Neural cell (in vitro differentiated cells): ENCODE results near the gene ANKRD6. TPM values are rescaled to one million over a fixed set of nuclear protein-coding genes. Genes with fewer than 3 reads are reported as not detected.

Experiments used
- H2AFZ ChIP-seq: fragments of 200-600, 300-800 bp; sonication (generic), shearing (Covaris generic); 2 replicates; pipeline ENCODE4 v1.6.0; 2014; ENCODE audit warnings: low read depth, mild to moderate bottlenecking, antibody characterized with exemption, low read length, moderate library complexity
- H3F3A ChIP-seq: fragments of 200-600 bp; shearing (Covaris generic); 2 replicates; pipeline ENCODE4 v1.6.1; 2016; ENCODE audit warnings: mild to moderate bottlenecking, moderate library complexity, mixed read lengths, antibody characterized with exemption, low read length; ENCODE audit not compliant: insufficient read depth, poor library complexity, severe bottlenecking
- H3K27ac ChIP-seq: fragments of 200-600, 300-800 bp; sonication (generic), shearing (Covaris generic); 2 replicates; pipeline ENCODE4 v1.5.1; 2014; ENCODE audit warnings: mild to moderate bottlenecking, low read length, moderate library complexity
- H3K27me3 ChIP-seq: fragments of 300-800, 200-600 bp; sonication (generic), shearing (Covaris generic); 2 replicates; pipeline ENCODE4 v1.6.0; 2014; ENCODE audit warnings: mild to moderate bottlenecking, low read depth, low read length, moderate library complexity; ENCODE audit not compliant: insufficient read depth
- H3K36me3 ChIP-seq: fragments of 300-800, 200-600 bp; sonication (generic), shearing (Covaris generic); 2 replicates; pipeline ENCODE4 v1.5.1; 2014; ENCODE audit warnings: mild to moderate bottlenecking, antibody characterized with exemption, low read length, moderate library complexity; ENCODE audit not compliant: insufficient read depth
- H3K4me2 ChIP-seq: fragments of 300-800, 200-600 bp; sonication (generic), shearing (Covaris generic); 2 replicates; pipeline ENCODE4 v1.6.0; 2014; ENCODE audit warnings: mild to moderate bottlenecking, low read length
- H3K4me3 ChIP-seq: fragments of 300-800, 200-600 bp; sonication (generic), shearing (Covaris generic); 2 replicates; pipeline ENCODE4 v1.5.1; 2014; ENCODE audit warnings: mild to moderate bottlenecking, low read length, moderate library complexity
- H3K79me2 ChIP-seq: fragments of 200-600 bp; shearing (Covaris generic); replicated peaks from 2 replicates; pipeline ENCODE4 v1.6.0; 2014; ENCODE audit warnings: mild to moderate bottlenecking, low read length, moderate library complexity; ENCODE audit not compliant: insufficient read depth
- H3K9ac ChIP-seq: fragments of 300-800, 200-600 bp; sonication (generic), shearing (Covaris generic); 2 replicates; pipeline ENCODE4 v1.6.1; 2016; ENCODE audit warnings: mild to moderate bottlenecking, low read length, mixed read lengths
- H3K9me2 ChIP-seq: fragments of 200-600 bp; shearing (Covaris generic); 2 replicates; pipeline ENCODE4 v1.6.1; 2016; ENCODE audit warnings: mild to moderate bottlenecking, low read length, mixed read lengths; ENCODE audit not compliant: insufficient read depth
- H3K9me3 ChIP-seq: fragments of 200-600, 300-800 bp; sonication (generic), shearing (Covaris generic); 2 replicates; pipeline ENCODE4 v1.6.1; 2016; ENCODE audit warnings: mild to moderate bottlenecking, mixed run types, low read length, moderate library complexity, mixed read lengths
- H4K20me1 ChIP-seq: fragments of 200-600 bp; shearing (Covaris generic); 2 replicates; pipeline ENCODE4 v1.6.1; 2016; ENCODE audit warnings: mild to moderate bottlenecking, mixed run types; ENCODE audit not compliant: insufficient read depth
- CTCF ChIP-seq: fragments of 450-650 bp; IDR thresholded peaks from 2 replicates; pipeline ENCODE4 v1.5.1; 2014; ENCODE audit warnings: antibody characterized with exemption, mild to moderate bottlenecking, moderate library complexity; ENCODE audit not compliant: poor library complexity, severe bottlenecking
- EP300 ChIP-seq: fragments of 450-650 bp; conservative IDR thresholded peaks from 2 replicates; pipeline ENCODE4 v1.6.1; 2014; ENCODE audit warnings: antibody characterized with exemption, mild to moderate bottlenecking, moderate library complexity; ENCODE audit not compliant: poor library complexity, severe bottlenecking
- EZH2 ChIP-seq: fragments of 200-600, 300-800 bp; shearing (Covaris generic), sonication (generic); IDR thresholded peaks from 2 replicates; pipeline ENCODE4 v1.6.1; 2014; ENCODE audit warnings: antibody characterized with exemption, low read length, borderline replicate concordance, mild to moderate bottlenecking; ENCODE audit not compliant: insufficient read depth, poor library complexity, severe bottlenecking
- MXI1 ChIP-seq: fragments of 450-650 bp; conservative IDR thresholded peaks from 2 replicates; pipeline ENCODE4 v1.6.1; 2014; ENCODE audit warnings: antibody characterized with exemption, mild to moderate bottlenecking; ENCODE audit not compliant: poor library complexity, severe bottlenecking
- POLR2AphosphoS5 ChIP-seq: IDR thresholded peaks from 2 replicates; pipeline ENCODE4 v1.6.1; 2012
- RAD21 ChIP-seq: fragments of 450-650 bp; conservative IDR thresholded peaks from 2 replicates; pipeline ENCODE4 v1.6.1; 2014; ENCODE audit warnings: antibody characterized with exemption, mild to moderate bottlenecking, moderate library complexity
- REST ChIP-seq: IDR thresholded peaks from 2 replicates; pipeline ENCODE4 v1.6.1; 2012; ENCODE audit warnings: borderline replicate concordance
- SMC3 ChIP-seq: fragments of 450-650 bp; conservative IDR thresholded peaks from 2 replicates; pipeline ENCODE4 v1.6.1; 2014; ENCODE audit warnings: antibody characterized with exemption, mild to moderate bottlenecking, moderate library complexity; ENCODE audit not compliant: poor library complexity
- TAF1 ChIP-seq: IDR thresholded peaks from 2 replicates; pipeline ENCODE4 v1.6.1; 2012; ENCODE audit warnings: low read depth
- polyA plus RNA-seq: library from polyadenylated mRNA; depleted of rRNA; stranded (reverse); fragments of >200 nt; gene quantifications from 2 replicates; pipeline ENCODE4 v1.2.3, GENCODE V29; 2014

Gene ANKRD6
- polyA plus RNA-seq, 1 donor from 2014 or later: 43.5 TPM

GRCh38 chr6:89449193-89449592 is 16.2 kb downstream of the ANKRD6 start:
- no peaks in the 10 kb centered on the region for H4K20me1 ChIP-seq
- no peak overlapping the region for H2AFZ ChIP-seq
- no peaks in the 10 kb centered on the region for H3K9me3 ChIP-seq
- H3K79me2 ChIP-seq: no peaks in the 10 kb centered on the region
- no peak for TF ChIP-seq EP300
- no peak for TF ChIP-seq REST
- no peak for TF ChIP-seq MXI1
- no peak for TF ChIP-seq EZH2
- no peak for TF ChIP-seq RAD21
- TF ChIP-seq POLR2AphosphoS5: no peak
- no peak for TF ChIP-seq CTCF
- no peak for TF ChIP-seq TAF1
- TF ChIP-seq SMC3: no peak
- H3K27me3 ChIP-seq: no peaks in the 10 kb centered on the region
- no peak overlapping the region for H3K4me2 ChIP-seq
- no peaks in the 10 kb centered on the region for H3K36me3 ChIP-seq
- no peak overlapping the region for H3K9ac ChIP-seq
- no peaks in the 10 kb centered on the region for H3K9me2 ChIP-seq
- H3K27ac ChIP-seq: no peak overlapping the region
- H3K4me3 ChIP-seq: no peak overlapping the region
- H3F3A ChIP-seq: no peaks in the 10 kb centered on the region

- H3K4me2 ChIP-seq: no peak overlapping the region
- no peak overlapping the region for H3K4me3 ChIP-seq
- no peaks in the 10 kb centered on the region for H3K27me3 ChIP-seq
- no peaks in the 10 kb centered on the region for H4K20me1 ChIP-seq
- TF ChIP-seq SMC3: no peak
- TF ChIP-seq MXI1: no peak
- TF ChIP-seq TAF1: no peak
- H3K36me3 ChIP-seq: no peaks in the 10 kb centered on the region
- H3K9me2 ChIP-seq: no peaks in the 10 kb centered on the region
- H3K9ac ChIP-seq: no peak overlapping the region
- no peak overlapping the region for H3K27ac ChIP-seq
- H2AFZ ChIP-seq: no peak overlapping the region
- H3F3A ChIP-seq: no peaks in the 10 kb centered on the region
- no peaks in the 10 kb centered on the region for H3K9me3 ChIP-seq
- no peaks in the 10 kb centered on the region for H3K79me2 ChIP-seq
Observed at GRCh38 chr6:89452281-89452680, 19.3 kb downstream of the ANKRD6 start.

GRCh38 chr6:89454300-89454699 is 21.3 kb downstream of the ANKRD6 start:
- Histone ChIP-seq H4K20me1 (no peaks in the 10 kb centered on the region), H3K27ac (no peak overlapping the region), H3K4me2 (no peak overlapping the region), H3K9me2 (no peaks in the 10 kb centered on the region), H3F3A (no peaks in the 10 kb centered on the region), H2AFZ (no peak overlapping the region), H3K27me3 (no peaks in the 10 kb centered on the region), H3K4me3 (no peak overlapping the region), H3K36me3 (no peaks in the 10 kb centered on the region), H3K9ac (no peak overlapping the region), H3K9me3 (no peaks in the 10 kb centered on the region), H3K79me2 (no peaks in the 10 kb centered on the region)
- TF ChIP-seq SMC3 (no peak), MXI1 (no peak), TAF1 (no peak), RAD21 (no peak), EP300 (no peak), REST (no peak), POLR2AphosphoS5 (no peak), CTCF (no peak), EZH2 (no peak)
